HEK293T (cell line): ENCODE data around the gene CAMSAP2.

Source experiments
- BHLHE40 ChIP-seq: fragments of 450-650 bp; IDR thresholded peaks from 2 replicates; pipeline ENCODE4 v1.6.1; 2016; ENCODE audit warnings: mild to moderate bottlenecking, moderate library complexity, borderline replicate concordance
- FOXA1 ChIP-seq: fragments of 450-650 bp; IDR thresholded peaks from 2 replicates; pipeline ENCODE4 v1.6.1; 2016; ENCODE audit warnings: mild to moderate bottlenecking
- FOXK2 ChIP-seq: fragments of 450-650 bp; IDR thresholded peaks from 2 replicates; pipeline ENCODE4 v1.6.1; 2016; ENCODE audit warnings: mild to moderate bottlenecking

DNA sequence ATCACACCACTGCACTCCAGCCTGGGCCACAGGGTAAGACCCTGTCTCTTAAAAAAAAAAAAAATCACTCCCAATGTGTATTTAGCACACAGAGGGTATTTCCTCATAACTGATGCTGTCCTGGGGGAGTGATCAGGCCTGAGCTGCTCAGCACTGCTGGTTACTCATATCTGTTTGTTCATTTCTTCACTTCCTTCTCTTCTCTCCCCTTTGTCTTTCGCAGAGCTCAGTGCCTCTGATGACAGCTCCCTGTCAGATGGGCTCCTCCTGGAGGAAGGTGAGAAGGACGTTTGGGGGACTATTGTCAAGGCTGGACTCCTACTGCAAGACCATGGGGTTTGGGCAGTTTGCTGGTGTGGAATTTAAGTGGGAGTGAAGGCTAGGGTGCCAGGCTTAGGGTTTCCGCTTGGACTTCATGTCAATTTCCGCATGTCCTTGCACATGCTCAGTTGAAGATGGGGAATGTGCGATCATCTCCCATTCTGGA is 169.0 kb downstream of the CAMSAP2 start:
- TF ChIP-seq FOXK2, result no peak
- TF ChIP-seq FOXA1, result no peak
- TF ChIP-seq BHLHE40, result no peak
